Measurements from ENCODE around the gene RIC3.

RIC3 gene

GRCh38 chr11:8066036-8066910 lies 102.6 kb downstream of the RIC3 start:
- no peak for DNase-seq

- DNase-seq: no peak
Measured at GRCh38 chr11:8065031-8065430, 103.8 kb downstream of the RIC3 start.

DNA sequence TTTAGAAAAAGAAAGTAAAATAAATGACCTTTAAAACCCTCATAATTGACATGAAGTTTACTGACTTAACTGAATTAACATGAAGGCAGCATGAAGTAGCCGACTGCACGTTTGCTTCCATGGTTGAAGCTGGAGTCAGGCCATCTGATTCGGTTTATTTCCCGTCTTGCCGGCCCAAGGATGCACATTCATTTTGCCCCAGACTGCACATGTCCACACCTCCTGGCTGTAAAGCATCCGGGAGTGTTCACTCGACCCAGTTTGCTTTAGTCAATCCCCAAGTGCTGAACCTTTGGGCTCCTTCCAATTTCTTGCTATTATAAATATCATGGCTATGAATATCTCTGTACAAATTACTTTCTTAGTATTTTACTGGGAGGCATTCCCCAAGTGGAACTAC lies 105.5 kb downstream of the RIC3 start:
- DNase-seq: no peak

DNA sequence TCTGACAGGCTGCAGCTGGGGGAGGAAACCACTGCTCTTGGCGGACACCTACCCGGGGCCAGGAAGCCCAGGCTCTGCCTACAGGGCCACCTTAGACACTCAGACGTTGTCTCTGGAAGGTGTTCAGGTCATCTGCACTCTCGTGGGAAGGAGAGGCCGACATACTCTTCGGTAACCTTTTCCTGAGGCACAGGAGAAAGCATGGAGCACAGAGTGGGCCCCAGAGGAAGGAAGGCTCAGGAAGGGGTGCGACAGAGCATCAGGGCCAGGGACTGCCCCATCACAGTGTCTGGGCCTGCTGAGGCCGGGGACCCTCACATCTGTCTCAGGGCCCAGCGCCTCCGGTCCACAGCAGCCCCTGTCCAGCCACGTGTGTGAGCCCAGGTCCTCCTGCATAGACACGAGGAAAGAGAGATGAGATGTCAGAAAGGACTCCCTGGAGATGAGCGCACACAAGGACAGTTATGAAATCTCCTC lies 106.0 kb downstream of the RIC3 start:
- no peak for DNase-seq

DNA sequence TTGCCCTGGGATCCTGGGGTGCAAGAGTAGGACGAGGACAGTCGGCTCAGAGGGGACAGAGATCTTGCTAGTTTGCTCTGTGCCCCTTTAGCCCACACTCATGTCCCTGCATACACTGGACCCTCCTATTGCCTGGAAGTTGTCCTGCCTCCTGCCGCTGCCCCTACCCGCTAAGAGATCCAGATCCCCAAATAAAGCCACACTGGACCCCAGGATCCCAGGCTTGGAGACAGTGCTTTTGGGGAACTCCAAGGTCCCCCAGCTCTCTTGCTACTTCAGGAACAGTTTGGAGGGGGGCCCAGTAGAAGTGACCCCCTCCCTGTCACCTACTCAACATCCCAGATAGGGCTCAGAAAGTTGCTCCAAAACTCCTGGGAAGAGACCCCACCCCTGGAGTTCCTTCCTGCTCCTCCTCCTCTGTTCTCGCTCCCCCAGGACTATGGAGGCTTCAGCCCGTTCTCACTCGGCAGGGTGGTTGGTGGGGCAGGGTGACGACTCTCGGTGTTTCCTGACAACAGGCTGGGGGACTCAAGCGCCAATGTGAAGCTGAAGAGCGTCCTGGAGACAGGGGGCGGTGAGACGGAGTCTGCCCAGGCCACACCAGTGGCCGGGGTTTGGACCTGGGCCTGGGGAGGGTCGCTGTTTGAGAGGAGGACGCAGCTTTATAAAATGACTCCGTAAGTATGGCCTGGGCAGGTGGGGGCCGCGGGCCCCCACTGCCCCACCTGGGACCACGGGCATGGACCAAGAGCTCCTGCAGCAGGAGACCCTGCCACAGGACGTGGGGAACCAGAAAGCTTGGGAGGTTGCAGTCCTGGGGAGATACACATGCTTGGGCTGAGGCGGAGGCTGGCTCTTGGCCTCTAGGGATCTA lies 107.0 kb downstream of the RIC3 start:
- no peak for DNase-seq

DNA sequence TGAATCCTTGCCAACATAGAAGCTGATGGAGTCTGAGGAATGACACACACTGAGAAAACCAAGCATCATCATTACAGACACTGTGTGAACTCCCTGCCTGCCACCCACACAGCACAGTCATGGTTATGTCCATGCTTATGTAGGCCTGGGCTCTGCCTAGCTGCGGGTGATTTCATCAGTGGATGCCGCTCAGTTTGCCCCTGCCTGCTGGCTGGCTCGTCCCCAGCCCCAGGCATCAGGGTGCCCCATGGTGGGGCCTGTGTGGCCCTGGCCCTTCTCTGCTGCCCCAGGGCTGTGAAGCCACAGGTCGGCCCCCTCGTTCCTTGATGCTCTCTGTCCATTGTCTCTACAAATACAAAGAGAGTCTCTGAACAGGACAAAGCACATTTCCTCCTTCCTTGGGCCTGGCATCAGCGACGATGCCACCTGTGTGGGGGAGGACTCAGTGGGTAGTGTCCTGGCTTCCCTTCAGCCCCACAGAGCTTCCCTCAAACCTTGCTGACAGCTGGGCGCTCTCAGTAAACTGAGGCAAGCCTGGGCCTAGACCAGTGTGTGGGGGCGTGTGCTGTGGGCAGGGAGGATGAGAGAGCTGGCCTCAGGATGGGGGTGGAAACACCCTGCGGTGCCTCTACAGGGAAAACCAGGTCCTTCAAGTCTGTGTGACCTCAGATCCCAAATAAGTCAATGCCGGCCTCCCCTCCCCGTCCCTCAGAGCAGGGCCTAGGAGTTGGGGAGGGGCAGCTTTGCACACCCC lies 107.8 kb downstream of the RIC3 start:
- no peak for DNase-seq

DNA sequence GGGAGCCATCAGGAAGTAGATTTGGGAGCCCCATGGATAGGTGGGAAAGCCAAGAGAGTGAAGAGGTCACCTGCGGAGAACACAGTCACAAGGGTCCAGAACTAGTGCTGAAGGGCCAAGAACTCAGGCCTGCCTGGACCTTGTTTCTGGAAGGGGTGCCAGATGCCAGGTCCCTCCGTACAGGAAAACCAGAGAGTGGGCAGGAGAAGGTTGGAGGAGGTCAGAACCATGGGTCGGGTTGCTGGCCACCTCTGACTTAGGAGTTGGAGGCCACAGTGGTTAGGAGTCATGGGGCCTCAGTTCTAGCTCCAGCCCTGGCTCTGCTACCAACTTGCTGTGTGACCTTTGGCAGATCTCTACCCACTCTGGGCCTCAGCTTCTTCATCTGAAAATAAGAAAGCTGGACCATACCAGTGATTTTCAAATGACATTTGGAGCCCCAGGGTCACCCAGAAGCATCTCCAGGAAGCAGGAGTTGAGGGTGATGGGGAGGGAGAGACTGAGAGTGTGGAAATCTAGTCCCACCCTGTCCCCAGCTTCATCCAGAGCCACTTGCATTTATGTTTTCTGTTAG lies 108.6 kb downstream of the RIC3 start:
- no peak for DNase-seq

DNA sequence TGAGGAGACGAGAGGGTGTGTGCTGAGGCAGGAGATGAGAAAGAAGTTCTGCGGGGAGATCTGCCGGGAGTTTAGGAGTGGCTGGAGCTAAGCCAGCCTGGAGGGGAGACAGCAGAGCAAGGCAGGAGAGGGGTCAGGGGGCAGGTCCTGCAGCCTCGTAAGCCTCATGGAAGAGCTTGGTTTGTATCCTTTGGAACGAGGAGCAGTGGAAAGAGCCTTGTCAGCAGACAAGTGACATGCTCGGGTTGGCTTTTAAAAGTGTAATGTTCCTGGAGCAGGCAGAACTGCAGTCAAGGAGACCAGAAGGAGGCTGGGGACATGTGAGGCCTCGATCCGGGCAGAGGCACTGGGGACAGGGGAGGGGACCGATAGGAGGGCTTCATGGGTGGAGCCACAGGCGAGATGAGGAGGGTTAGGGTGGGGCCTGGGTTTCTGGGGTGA lies 109.2 kb downstream of the RIC3 start:
- no peak for DNase-seq

DNA sequence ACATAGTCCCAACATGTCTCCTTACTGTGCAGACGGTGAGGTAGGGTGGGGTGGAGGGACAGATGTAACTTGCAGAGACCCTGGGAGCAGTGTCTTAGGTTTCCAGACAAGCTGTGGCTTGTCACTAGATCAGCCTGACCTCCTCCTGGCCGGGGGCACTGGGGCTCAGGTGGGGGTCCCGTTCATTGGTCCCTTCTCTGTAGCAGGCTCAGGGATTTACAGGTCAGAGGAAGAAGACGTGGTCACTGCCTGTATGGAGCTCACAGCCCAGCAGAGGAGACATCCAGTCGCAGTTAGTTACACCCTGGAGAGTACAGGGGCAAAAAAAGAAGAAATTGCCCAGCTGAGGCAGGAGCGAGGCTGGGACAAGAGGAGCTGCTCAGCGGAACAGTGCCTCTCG lies 109.8 kb downstream of the RIC3 start:
- DNase-seq: no peak

DNA sequence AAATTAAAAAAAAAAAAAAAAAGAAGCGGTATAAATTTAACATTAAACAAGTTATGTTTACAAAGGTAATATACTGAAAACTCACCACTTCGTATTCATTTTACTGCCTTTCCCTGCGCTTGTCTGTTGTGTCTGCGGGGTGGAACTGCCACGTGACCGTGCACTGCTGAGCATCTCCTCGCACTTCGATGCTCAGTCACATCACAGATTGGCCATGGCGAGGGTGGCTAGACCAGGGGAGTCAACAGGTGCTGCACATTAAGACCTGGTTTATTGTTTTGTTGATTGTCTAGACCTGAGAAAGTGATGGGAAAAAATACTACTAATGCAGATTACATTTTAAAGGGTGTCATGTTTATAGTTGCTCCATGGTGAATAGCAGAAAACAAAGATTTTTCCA lies 110.6 kb downstream of the RIC3 start:
- DNase-seq: no peak

DNA sequence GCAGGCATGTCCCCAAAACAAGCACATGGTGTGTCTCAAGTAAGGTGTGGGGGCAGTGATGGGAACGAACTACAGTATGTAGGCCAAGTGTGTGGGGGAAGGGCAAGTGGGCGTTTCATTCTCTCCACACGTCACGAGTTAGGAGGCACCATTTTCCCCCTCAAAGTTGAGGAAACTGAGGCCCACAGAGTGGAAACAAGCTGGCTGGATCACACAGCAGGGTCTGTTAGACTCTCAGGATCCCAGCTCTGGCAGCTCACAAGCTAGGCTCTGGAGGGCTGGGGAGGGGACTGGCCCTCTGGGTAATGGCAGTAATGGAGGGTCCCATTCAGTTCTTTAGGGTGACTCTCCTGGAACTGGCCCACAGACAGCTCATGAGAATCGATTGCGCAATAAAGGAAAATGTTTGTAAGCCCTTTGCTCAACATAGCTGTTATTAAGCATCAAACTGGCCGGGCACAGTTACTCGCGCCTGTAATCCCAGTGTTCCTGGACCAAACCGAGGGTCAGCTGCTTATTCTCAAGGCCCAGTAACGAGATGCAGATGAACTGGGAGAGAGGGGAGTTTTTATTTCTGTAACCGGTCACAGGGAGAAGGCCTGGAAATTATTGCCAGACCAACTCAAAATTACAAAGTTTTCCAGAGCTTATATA lies 111.9 kb downstream of the RIC3 start:
- DNase-seq: no peak

All from NCI-H1930 (cell line).